Spleen (tissue), 7 donors: ENCODE results near the gene CPSF4L.

Source experiments
- CTCF ChIP-seq, 11 experiments: fragments of 200-600 bp in 7 of 11; fragments of 450-650 bp in 4 of 11; sonication (generic) in 4 of 11; IDR thresholded peaks in 8 of 11; conservative IDR thresholded peaks in 3 of 11; 1 replicate in 7 of 11; 2 replicates in 4 of 11; pipeline versions ENCODE4 v1.4.0 to v1.8.0; 2016 to 2021; ENCODE audit warnings: antibody characterized with exemption in 11 of 11, inconsistent platforms in 4 of 11, mild to moderate bottlenecking in 1 of 11
- POLR2A ChIP-seq, 3 donors: fragments of 450-650 bp; IDR thresholded peaks; one replicate each; pipeline ENCODE4 v1.5.1; 2017; ENCODE audit warnings: antibody characterized with exemption in 3 of 3, mild to moderate bottlenecking in 1 of 3
- donor health status: DM: no; HTN: no; CAD: no; lungs with moderate emphysema.
- donor health status: DM: no; HTN: no; CAD: no.
- donor health status: DM: no; HTN: no; CAD: no.

- TF ChIP-seq CTCF (IDR thresholded peaks at IDR 0.05 in 8 of 11, conservative IDR thresholded peaks at IDR 0.05 in 3 of 11) (no peak), POLR2A (IDR thresholded peaks at IDR 0.05) (no peak)
These were observed 10.6 kb downstream of the CPSF4L start for GRCh38 chr17:73250851-73251640.
